Urinary bladder (tissue), 4 donors: Measurements from ENCODE around the gene NLRP6. TPM values are rescaled to one million over a fixed set of nuclear protein-coding genes. Genes with fewer than 3 reads are reported as not detected.

Experiments used
- DNase-seq: peaks from one replicate; pipeline ENCODE4 v3.0.0-alpha.2; 2015; ENCODE audit errors: extremely low spot score
- H3K27ac ChIP-seq: one replicate; pipeline ENCODE4 v1.5.1; 2013; ENCODE audit warnings: low read depth, mild to moderate bottlenecking, moderate library complexity
- H3K36me3 ChIP-seq: one replicate; pipeline ENCODE4 v1.6.1; 2013; ENCODE audit warnings: mild to moderate bottlenecking, moderate library complexity; ENCODE audit not compliant: insufficient read depth
- H3K4me1 ChIP-seq: one replicate; pipeline ENCODE4 v1.6.1; 2013; ENCODE audit warnings: mild to moderate bottlenecking, moderate library complexity; ENCODE audit not compliant: insufficient read depth
- H3K4me3 ChIP-seq: one replicate; pipeline ENCODE4 v1.5.1; 2013; ENCODE audit warnings: low read depth, low read length
- WGBS: extraction: QIAGEN DNeasy Blood & Tissue Kit; methylation state at CpG from one replicate; pipeline ENCODE4 v1.1.7; 2013; 5-methylcytosine and 5-hydroxymethylcytosine counted together
- polyA plus RNA-seq: library from polyadenylated mRNA; stranded (reverse); fragments of 200-250 nt; gene quantifications from one replicate; pipeline ENCODE4 v1.2.3, GENCODE V29; 2013
- total RNA-seq: library from RNA; depleted of rRNA; stranded (reverse); fragments of >200 nt; gene quantifications from one replicate; pipeline ENCODE4 v1.2.3, GENCODE V29; 2014
- donor health status: healthy with polysubstance abuse.
- donor health status: healthy.

The NLRP6 gene
- total and polyA plus RNA-seq, 2 donors: 0.67 TPM; not detected in 1

DNA sequence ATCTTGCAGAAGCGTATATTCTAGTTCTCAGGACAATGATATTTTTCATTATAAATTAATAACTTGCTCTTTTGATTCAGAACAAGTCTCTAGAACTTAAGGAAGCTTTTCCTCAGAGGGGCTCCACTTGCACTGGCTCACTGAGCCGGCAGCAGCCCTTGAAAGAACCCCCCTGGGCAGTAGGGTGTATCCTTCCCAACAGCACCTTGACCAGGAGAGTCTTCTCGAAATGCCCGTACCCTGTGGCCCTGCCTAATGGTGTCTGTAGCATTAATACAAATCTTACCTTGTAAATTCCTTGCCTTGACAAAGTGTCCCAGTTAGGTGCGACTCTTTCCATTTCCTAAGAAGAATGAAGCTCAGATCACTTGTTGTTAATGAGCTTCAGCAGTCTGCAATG, 27.9 kb upstream of the NLRP6 start:
- DNase-seq: no peak
- no peak overlapping the region for H3K27ac ChIP-seq
- no peak overlapping the region for H3K4me3 ChIP-seq
- H3K4me1 ChIP-seq: no peaks in the 10 kb centered on the region
- WGBS: 84% methylated on average over 5 of the region's 5 CpGs
- H3K36me3 ChIP-seq: peaks cover 7% of the 10 kb centered on the region

DNA sequence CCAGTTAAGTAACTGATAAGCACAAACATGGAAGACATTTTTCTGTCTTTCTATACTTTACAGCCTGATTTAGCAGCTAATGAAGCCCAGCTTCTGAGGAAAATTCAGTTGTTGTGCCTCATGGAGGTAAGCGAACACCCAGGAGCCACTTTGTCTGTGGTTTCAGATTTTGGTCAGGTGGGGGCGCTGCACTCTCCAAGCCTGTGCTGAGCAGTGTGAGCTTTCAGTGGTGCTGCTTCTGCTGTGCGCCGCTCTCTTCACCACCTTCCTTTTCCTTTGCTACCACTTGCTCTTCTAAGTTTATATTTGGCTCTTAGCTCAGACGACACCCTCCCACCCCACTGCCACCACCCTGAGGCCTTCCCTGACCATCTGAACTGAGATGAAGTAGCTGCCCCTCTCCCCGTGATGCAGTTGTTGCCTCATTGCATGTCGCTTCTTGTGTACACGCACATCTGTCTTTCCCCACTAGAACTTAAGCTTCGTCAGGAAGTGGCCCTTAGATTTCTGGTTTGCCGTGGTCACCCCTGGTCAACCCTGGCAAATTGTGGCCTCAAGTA, 27.4 kb upstream of the NLRP6 start:
- H3K36me3 ChIP-seq: peaks cover 5% of the 10 kb centered on the region
- no peak for DNase-seq
- H3K27ac ChIP-seq: no peak overlapping the region
- no peak overlapping the region for H3K4me3 ChIP-seq
- 77% methylated on average over 10 of the region's 10 CpGs for WGBS
- H3K4me1 ChIP-seq: no peaks in the 10 kb centered on the region

DNA sequence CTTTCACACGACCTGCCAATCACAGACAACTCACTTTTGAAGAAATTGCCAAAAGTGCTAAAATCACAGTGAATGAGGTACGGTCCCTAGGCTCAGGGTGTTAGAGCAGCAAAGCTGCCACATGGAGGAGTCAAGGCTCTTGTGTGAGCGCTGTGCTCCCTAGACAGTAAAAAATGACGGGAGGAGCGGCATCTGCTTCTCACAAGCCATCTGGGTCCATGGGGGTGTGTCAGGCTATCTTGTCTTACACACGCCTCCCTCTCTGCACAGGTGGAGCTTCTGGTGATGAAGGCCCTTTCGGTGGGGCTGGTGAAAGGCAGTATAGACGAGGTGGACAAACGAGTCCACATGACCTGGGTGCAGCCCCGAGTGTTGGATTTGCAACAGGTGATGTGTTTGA, 26.7 kb upstream of the NLRP6 start:
- H3K4me3 ChIP-seq: no peak overlapping the region
- H3K36me3 ChIP-seq: peaks cover 2% of the 10 kb centered on the region
- DNase-seq: no peak
- 75% methylated on average over 10 of the region's 10 CpGs for WGBS
- H3K4me1 ChIP-seq: no peaks in the 10 kb centered on the region
- H3K27ac ChIP-seq: no peak overlapping the region

DNA sequence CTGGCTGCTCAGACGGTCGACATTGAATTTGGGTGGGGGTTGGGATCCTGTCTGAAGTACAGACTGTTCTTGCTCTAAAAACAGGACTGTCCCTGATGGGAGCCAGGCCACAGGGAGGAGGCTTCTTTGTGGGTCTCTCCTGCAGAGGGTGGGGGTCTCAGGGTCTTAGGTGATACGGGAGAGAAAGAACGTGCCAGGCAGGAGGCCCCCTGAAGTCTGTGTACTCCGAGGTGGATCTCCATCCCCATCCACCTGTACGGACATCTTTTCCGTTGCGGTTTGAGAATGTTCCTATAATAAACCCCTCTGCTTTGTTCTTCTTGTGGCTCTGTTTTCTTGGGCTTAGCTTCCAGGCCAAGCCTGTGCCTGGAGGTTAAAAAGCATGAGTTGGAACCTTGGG, 25.5 kb upstream of the NLRP6 start:
- Histone ChIP-seq H3K36me3 (peaks cover 2% of the 10 kb centered on the region), H3K4me3 (no peak overlapping the region), H3K27ac (no peak overlapping the region), H3K4me1 (no peaks in the 10 kb centered on the region)
- DNase-seq: no peak
- WGBS: 90% methylated on average over 8 of the region's 8 CpGs

DNA sequence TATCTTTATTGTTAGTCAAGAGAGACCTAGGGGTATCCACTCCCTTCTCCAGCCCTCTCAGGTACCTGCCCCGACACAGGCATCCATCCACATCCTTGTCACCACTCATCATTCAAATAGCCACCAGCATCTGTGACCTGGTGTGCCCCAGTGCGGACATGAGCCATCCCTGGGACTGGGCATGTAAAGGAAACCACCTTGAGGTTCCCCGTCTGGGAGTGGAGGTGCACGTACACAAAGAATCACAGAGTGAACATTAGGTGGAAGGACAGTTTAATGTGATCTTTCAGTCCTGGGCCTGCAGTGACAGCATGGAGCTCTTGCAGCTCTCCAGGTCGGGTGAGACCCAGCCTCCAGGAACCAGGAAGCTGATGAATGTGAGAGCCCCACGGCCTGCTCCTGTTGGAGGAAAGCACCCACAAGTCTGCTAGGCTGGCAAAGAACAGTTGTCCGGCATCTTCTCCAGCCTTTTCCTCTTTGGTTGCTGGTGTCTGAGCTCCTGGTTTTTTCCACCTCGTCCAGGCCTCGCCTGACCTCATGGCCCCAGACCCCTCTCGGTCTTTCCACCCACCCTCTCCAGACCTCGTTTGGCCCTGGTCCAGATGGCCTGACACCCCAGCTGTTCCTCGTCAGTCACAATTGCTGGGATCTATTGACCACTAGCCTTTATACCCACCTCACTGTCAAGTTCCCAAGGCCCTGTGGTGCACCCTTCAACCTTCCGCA, 24.9 kb upstream of the NLRP6 start:
- Histone ChIP-seq H3K27ac (no peak overlapping the region), H3K4me1 (no peaks in the 10 kb centered on the region), H3K4me3 (no peak overlapping the region), H3K36me3 (peaks cover 2% of the 10 kb centered on the region)
- 66% methylated on average over 13 of the region's 13 CpGs for WGBS
- no peak for DNase-seq

DNA sequence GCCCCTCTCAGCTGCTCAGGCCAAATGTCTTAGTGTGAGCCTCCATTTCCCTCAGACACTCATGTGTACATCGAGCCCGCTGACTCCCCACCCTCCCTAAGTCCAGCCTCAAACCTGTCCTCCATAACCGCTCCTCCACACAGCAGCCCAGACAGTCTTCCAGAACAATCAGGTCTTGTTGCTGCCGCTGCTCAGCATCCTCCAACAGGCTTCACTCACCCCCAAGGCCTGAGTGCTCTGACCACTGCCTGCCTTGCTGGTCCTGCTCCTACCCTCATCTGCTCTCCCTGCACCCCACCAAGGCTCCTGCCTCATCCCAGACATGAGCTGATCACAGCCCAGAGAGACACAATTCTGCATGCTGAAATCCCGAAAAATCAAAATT, 24.3 kb upstream of the NLRP6 start:
- Histone ChIP-seq H3K4me1 (no peaks in the 10 kb centered on the region), H3K4me3 (no peak overlapping the region), H3K27ac (no peak overlapping the region), H3K36me3 (peaks cover 2% of the 10 kb centered on the region)
- no peak for DNase-seq
- 87% methylated on average over 5 of the region's 5 CpGs for WGBS

DNA sequence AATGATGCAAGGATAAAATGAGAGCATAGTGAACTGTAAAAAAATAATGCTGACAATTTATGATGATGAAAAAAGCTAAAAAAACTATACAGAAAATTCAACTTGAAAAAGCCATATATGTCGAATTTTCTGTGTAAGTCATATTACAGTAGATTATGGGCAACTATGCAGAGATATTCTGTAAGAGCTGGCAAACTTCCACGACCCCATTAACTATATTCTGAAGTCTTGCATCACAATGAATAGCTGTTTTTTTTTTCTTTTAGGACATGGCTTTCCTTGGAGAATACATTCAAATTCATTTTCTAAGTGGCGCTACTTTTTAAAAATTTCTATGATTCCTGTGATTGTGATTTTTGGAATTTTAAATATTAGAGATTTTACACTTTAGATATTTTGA, 23.0 kb upstream of the NLRP6 start:
- Histone ChIP-seq H3K27ac (no peak overlapping the region), H3K4me3 (no peak overlapping the region), H3K4me1 (no peaks in the 10 kb centered on the region), H3K36me3 (peaks cover 2% of the 10 kb centered on the region)
- 60% methylated on average over 3 of the region's 3 CpGs for WGBS
- no peak for DNase-seq

DNA sequence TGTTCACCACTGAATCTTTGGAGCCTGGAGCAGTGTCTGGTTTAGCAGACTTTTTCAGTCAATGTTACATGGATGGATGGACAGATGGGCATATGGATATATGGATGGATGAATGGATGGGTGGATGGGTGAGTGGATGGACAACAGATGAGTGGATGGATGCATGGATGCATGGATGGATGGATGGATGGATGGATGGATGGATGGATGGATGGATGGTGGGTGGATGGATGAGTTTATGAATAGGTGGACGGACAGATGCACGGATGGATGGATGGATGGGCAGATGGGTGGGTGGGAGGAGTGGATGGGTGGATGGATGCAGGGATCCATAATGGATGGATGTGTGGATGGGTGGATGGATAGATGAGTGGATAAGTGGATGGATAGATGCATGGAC, 22.4 kb upstream of the NLRP6 start:
- WGBS: 95% methylated on average over 2 of the region's 2 CpGs
- DNase-seq: no peak

DNA sequence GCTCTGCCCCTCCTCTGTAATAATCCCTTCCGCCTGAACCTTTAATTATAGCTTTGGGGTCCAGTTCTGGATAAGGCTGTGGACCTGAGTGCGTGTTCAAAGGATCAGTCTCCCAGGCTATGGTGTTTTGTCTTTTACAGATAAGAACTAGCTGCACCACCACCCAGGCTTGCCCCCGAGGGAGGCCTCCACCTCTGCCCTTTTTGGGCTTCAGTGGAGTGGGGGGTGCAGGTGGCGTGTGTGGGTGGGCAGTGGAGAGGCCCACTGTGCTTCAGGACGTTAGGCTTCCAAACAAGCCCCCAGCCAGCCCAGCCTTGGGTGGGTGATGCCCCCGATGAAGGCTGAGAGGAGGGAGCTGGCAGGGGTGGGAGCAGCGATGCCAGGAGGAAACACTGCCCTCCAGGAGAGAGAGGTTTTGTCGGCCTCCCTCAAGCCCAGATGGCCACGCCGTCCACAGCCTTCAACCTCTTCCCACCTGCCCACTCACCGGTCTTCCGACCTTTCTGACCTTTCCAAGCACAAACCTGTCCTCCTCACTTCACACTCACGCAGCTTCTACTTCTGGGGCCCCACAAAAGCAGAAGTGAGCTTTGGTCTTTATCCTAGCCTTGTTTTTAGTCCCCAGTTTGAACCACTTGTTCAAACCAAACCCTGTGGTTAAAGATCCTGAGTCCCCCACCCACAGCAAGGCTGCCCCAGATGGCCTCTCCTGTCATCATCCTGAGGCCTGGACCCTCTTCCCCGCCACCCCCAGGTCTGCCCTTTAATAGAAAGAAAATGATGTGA, 21.1 kb upstream of the NLRP6 start:
- no peaks in the 10 kb centered on the region for H3K4me1 ChIP-seq
- H3K36me3 ChIP-seq: peaks cover 2% of the 10 kb centered on the region
- DNase-seq: no peak
- H3K4me3 ChIP-seq: no peak overlapping the region
- 78% methylated on average over 14 of the region's 14 CpGs for WGBS
- H3K27ac ChIP-seq: no peak overlapping the region

More for the DNA sequence above, 22.4 kb upstream of the NLRP6 start:
- no peak overlapping the region for H3K27ac ChIP-seq
- no peak overlapping the region for H3K4me3 ChIP-seq
- no peaks in the 10 kb centered on the region for H3K4me1 ChIP-seq
- peaks cover 2% of the 10 kb centered on the region for H3K36me3 ChIP-seq

DNA sequence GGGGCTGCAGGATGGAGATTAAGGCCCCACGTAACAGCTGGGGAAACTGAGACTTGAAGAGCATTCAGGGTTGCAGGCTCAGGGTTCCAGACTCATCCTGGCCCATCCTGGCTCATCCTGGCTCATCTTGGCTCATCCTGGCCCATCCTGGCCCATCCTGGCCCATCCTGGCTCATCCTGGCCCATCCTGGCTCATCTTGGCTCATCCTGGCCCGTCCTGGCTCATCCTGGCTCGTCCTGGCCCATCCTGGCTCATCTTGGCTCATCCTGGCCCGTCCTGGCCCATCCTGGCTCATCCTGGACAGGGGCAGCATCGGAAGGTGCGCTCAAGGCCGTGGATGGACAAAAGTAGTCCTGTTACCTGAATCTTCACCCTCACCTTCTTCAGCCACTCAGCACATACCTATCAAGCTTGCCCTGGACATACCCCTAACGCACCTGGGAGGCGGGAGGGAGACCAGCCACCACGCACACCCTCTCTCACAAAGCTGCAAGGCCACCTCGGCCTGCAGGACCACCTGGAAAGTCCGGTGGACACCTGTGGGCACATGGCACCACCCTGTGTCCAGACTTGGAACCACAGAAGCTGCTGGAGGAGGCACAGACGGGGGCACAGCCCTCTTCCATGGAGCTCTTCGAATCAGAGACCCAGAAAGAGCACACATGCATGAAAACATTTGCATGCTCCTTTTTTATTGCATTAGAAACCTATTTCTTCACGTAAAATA, 20.3 kb upstream of the NLRP6 start:
- WGBS: 78% methylated on average over 15 of the region's 15 CpGs
- Histone ChIP-seq H3K36me3 (no peaks in the 10 kb centered on the region), H3K4me1 (no peaks in the 10 kb centered on the region), H3K27ac (no peak overlapping the region), H3K4me3 (no peak overlapping the region)
- DNase-seq: no peak

DNA sequence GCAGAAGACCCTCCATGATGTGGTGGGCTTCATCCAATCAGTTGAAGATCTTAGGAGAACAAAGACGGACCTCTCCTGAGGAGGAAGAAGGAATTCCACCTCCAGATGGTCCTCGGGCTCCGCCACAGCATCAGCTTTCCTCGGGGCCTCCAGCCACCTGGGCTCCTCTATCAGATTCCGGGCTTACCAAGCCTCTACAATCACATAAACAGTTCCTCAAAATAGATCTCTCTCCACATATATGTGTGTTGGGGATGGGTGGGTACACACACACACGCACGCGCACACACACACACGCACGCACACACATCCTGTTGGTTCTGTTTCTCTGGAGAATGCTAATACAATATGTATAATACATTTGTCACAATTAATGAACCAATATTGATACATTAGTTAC, 18.8 kb upstream of the NLRP6 start:
- no peaks in the 10 kb centered on the region for H3K4me1 ChIP-seq
- no peak for DNase-seq
- H3K4me3 ChIP-seq: no peak overlapping the region
- 68% methylated on average over 10 of the region's 10 CpGs for WGBS
- no peaks in the 10 kb centered on the region for H3K36me3 ChIP-seq
- H3K27ac ChIP-seq: no peak overlapping the region

DNA sequence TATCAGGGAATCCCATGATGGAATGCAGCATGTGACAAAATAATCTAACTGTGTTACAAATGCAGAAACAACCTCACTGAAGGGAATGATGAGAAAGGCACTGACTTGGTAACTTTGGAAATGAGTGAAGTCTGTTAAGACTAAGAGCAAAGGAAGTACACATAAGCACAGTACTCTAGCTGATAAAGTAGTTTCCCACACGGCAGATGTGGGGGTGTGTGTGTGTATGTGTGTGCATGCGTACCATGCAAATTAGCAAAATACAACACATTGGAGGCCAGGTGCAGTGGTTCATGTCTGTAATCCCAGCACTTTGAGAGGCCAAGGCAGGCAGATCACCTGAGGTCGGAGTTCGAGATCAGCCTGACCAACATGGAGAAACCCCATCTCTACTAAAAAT, 16.6 kb upstream of the NLRP6 start:
- no peak overlapping the region for H3K4me3 ChIP-seq
- DNase-seq: no peak
- H3K27ac ChIP-seq: no peak overlapping the region
- 92% methylated on average over 4 of the region's 4 CpGs for WGBS
- no peaks in the 10 kb centered on the region for H3K36me3 ChIP-seq
- no peaks in the 10 kb centered on the region for H3K4me1 ChIP-seq

DNA sequence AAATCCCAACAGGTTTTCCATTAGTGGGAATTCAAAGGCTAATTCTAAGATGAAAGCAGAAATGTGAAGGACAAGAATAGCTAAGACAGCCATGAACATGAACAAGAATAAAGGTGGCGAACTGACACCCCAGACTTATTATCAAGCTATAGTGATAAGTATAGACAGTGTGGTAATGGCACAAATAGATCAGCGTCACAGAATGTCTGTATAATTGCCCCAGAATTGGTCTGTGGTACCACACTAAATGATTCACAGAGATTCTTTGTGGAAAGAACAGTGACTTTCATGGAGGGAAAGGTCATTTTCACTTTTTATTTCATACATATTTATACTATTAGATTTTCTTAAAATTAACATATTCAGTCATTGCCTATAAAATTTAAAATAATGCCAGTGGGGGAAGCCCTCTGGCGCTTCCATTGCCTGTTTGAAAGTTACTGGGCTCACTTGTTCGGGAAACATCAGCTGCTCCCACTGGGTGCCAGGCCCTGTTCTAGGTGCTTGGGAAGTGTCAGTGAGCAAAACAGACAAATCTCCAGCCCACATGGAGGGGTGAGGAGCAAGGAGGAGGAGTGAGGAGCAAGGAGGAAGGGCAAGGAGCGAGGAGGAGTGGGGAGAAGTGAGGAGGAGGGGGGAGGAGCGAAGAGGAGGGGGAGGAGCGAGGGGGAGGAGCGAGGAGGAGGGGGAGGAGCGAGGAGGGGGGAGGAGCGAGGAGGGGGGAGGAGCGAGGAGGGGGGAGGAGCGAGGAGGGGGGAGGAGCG, 11.3 kb upstream of the NLRP6 start:
- DNase-seq: no peak
- no peaks in the 10 kb centered on the region for H3K36me3 ChIP-seq
- no peak overlapping the region for H3K4me3 ChIP-seq
- H3K4me1 ChIP-seq: no peaks in the 10 kb centered on the region
- WGBS: 87% methylated on average over 5 of the region's 13 CpGs
- H3K27ac ChIP-seq: no peak overlapping the region
